ENCODE measurements around the gene MYPN.

The MYPN gene

GRCh38 chr10:68106656-68107055 is 2.6 kb upstream of the MYPN start:
- no peak overlapping the region for H3K9ac ChIP-seq (ENCODE audit: low read depth, low read length)
- peaks cover 6% of the 10 kb centered on the region for H3K4me1 ChIP-seq (ENCODE audit: insufficient read depth, low read length)
- no peaks in the 10 kb centered on the region for H3K9me3 ChIP-seq (ENCODE audit: control insufficient read depth, insufficient read depth, low read length)
- no peaks in the 10 kb centered on the region for H3K36me3 ChIP-seq (ENCODE audit: insufficient read depth, low read length)

DNA sequence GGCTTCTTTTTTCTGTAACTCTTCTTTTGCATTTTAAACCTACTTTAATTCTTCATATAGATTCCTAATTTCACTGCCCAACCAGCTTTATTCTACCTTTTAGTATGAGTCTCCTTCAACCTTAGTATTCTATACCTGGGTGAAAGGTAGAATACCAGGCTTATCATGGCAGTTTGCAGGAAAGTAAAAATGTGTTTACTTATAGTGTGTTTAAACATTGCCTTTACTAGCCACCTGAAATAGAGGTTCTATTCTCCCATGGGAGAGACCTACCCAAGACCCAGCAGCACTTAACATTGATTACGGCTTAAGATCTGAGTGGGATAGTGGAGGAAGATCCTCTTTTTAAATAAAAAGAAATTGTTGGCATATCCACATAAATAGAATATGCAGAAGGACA is 1.6 kb upstream of the MYPN start:
- H3K9ac ChIP-seq (ENCODE audit: low read depth, low read length) = no peak overlapping the region
- H3K4me1 ChIP-seq (ENCODE audit: insufficient read depth, low read length) = peaks cover 6% of the 10 kb centered on the region
- no peaks in the 10 kb centered on the region for H3K36me3 ChIP-seq (ENCODE audit: insufficient read depth, low read length)
- no peaks in the 10 kb centered on the region for H3K9me3 ChIP-seq (ENCODE audit: control insufficient read depth, insufficient read depth, low read length)

DNA sequence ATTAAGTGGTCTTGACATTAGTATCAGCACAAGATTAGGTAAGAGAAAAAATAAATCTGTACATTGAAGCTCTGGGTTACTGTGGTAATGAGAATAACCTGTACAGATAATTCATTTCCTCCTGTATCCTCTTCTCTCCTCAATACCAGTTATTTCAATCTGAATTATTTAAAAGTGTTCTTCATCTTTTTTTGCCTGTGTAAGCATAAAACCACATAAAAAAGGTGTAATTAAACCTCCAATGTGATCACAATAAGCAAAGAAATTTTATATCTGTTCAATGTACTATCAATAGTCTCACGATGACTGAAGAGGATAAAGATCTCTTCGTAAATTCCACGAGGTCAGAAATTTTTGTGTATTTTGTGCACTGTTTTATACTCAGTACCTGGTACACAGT is 1.2 kb upstream of the MYPN start:
- Histone ChIP-seq H3K9me3 (ENCODE audit: control insufficient read depth, insufficient read depth, low read length) (no peaks in the 10 kb centered on the region), H3K36me3 (ENCODE audit: insufficient read depth, low read length) (no peaks in the 10 kb centered on the region), H3K4me1 (ENCODE audit: insufficient read depth, low read length) (peaks cover 6% of the 10 kb centered on the region), H3K9ac (ENCODE audit: low read depth, low read length) (no peak overlapping the region)

DNA sequence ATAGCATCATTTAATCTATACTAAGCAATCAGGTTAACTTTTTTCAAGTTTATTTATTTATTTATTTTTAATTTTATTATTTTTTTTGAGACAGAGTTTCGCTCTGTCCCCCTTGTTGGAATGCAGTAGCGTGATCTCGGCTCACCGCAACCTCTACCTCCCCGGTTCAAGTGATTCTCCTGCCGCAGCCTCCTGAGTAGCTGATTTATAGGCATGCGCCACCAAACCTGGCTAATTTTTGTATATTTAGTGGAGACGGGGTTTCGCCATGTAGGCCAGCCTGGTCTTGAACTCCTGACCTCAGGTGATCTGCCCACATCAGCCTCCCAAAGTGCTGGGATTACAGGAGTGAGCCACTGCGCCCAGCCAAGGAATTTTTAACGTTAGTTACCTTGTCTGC is 635 bp upstream of the MYPN start:
- Histone ChIP-seq H3K4me1 (ENCODE audit: insufficient read depth, low read length) (peaks cover 6% of the 10 kb centered on the region), H3K9me3 (ENCODE audit: control insufficient read depth, insufficient read depth, low read length) (no peaks in the 10 kb centered on the region), H3K36me3 (ENCODE audit: insufficient read depth, low read length) (no peaks in the 10 kb centered on the region), H3K9ac (ENCODE audit: low read depth, low read length) (no peak overlapping the region)

DNA sequence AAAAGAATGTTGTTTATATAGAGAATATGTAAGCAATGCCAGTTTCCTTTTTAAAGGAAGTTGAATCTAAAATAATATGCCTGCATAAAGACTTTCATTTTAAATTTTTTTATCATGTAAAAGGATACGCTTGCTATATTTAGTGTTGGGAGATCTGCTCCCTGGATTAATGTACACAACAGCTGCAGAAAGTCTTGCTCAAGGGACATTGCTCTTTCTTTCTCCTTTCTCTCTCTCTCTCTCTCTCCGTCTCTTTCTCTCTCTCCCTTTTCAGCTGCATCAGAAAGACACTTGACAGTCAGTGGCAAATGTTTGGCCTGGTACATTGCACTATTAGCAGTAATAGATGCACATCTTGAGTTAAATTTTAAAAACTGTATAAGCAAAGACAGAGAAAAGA is 739 bp downstream of the MYPN start:
- H3K9me3 ChIP-seq (ENCODE audit: control insufficient read depth, insufficient read depth, low read length) = no peaks in the 10 kb centered on the region
- no peaks in the 10 kb centered on the region for H3K36me3 ChIP-seq (ENCODE audit: insufficient read depth, low read length)
- no peaks in the 10 kb centered on the region; the same call in 1 of the 2 replicates for H3K4me1 ChIP-seq (ENCODE audit: insufficient read depth, low read length)
- H3K9ac ChIP-seq (ENCODE audit: low read depth, low read length) = no peak overlapping the region

DNA sequence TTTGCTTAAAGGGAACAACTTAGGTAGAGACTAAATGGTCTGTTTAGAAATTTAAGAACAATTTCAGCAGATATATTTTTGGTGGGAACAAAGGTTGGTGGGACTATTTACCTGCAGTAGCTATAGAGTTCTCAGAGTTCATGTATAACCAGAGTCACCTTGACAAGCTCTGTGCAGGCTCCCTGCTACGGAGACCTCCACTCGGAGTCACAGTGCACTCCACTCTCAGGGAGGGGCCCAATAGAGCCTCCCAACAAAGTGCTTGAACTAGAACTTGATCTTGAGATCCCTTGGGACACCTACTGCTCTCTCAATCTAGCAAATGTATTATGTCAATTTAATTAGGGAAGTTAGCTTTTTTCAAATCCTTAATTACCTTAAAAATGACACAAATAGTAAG is 2.3 kb downstream of the MYPN start:
- Histone ChIP-seq H3K9me3 (ENCODE audit: control insufficient read depth, insufficient read depth, low read length) (no peaks in the 10 kb centered on the region), H3K4me1 (ENCODE audit: insufficient read depth, low read length) (no peaks in the 10 kb centered on the region), H3K9ac (ENCODE audit: low read depth, low read length) (no peak overlapping the region), H3K36me3 (ENCODE audit: insufficient read depth, low read length) (no peaks in the 10 kb centered on the region)

DNA sequence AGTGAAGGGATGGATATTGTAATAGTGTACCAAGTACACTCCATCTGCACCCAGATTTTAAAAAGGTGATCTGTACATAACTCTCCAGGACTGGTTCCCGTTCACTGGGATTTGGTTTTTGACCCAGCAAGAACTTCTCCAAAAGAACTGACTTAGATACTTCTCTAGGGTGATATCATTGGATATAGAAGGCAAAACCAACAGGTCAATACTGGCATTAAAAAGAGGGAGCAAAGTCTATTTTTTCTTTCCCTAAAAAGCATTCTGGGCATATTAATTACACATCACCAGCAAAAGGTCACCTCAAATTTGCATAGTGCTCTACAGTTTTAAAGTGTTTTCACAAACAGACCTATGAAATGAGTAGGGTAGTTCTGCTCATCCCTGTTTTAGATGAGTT is 3.5 kb downstream of the MYPN start:
- Histone ChIP-seq H3K4me1 (ENCODE audit: insufficient read depth, low read length) (no peaks in the 10 kb centered on the region), H3K36me3 (ENCODE audit: insufficient read depth, low read length) (no peaks in the 10 kb centered on the region), H3K9ac (ENCODE audit: low read depth, low read length) (no peak overlapping the region), H3K9me3 (ENCODE audit: control insufficient read depth, insufficient read depth, low read length) (no peaks in the 10 kb centered on the region)

GRCh38 chr10:68118657-68119056 is 9.4 kb downstream of the MYPN start:
- Histone ChIP-seq H3K36me3 (ENCODE audit: insufficient read depth, low read length) (no peaks in the 10 kb centered on the region), H3K9ac (ENCODE audit: low read depth, low read length) (no peak overlapping the region)

DNA sequence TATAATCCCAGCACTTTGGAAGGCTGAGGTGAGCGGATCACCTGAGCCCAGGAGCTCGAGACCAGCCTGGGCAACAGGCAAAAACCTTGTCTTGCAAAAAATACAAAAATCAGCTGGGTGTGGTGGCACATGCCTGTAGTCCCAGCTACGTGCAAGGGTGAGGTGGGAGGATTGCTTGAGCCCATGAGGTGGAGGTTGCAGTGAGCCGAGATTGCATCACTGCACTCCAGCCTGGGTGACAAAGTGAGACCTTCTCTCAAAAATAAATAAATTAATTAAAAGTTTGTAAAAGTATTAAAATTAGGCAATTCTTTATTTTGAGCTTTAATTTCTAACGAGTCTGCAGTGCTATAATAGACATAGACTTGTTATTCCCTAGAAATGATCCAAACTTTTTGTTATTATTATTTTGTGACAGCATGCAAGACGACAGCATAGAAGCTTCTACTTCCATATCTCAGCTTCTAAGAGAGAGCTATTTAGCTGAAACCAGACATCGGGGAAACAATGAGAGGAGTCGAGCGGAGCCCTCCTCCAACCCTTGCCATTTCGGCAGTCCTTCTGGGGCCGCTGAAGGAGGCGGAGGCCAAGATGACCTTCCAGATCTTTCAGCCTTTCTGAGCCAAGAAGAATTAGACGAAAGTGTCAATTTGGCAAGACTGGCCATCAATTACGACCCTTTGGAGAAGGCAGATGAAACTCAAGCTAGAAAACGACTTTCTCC is 11.9 kb downstream of the MYPN start:
- Histone ChIP-seq H3K4me1 (ENCODE audit: insufficient read depth, low read length) (peaks cover 5% of the 10 kb centered on the region; the same call in 1 of the 2 replicates), H3K9ac (ENCODE audit: low read depth, low read length) (no peak overlapping the region), H3K9me3 (ENCODE audit: control insufficient read depth, insufficient read depth, low read length) (no peaks in the 10 kb centered on the region), H3K36me3 (ENCODE audit: insufficient read depth, low read length) (no peaks in the 10 kb centered on the region)

More at GRCh38 chr10:68118657-68119056, 9.4 kb downstream of the MYPN start:
- H3K9me3 ChIP-seq (ENCODE audit: control insufficient read depth, insufficient read depth, low read length) = no peaks in the 10 kb centered on the region
- peaks cover 5% of the 10 kb centered on the region; the same call in 1 of the 2 replicates for H3K4me1 ChIP-seq (ENCODE audit: insufficient read depth, low read length)

- Histone ChIP-seq H3K36me3 (ENCODE audit: insufficient read depth, low read length) (no peaks in the 10 kb centered on the region), H3K9ac (ENCODE audit: low read depth, low read length) (no peak overlapping the region), H3K4me1 (ENCODE audit: insufficient read depth, low read length) (peaks cover 5% of the 10 kb centered on the region; the same call in 1 of the 2 replicates), H3K9me3 (ENCODE audit: control insufficient read depth, insufficient read depth, low read length) (no peaks in the 10 kb centered on the region)
These were observed 12.6 kb downstream of the MYPN start for GRCh38 chr10:68121852-68122251.

- H3K4me1 ChIP-seq (ENCODE audit: insufficient read depth, low read length) = peaks cover 5% of the 10 kb centered on the region; the same call in 1 of the 2 replicates
- no peaks in the 10 kb centered on the region for H3K9me3 ChIP-seq (ENCODE audit: control insufficient read depth, insufficient read depth, low read length)
- no peaks in the 10 kb centered on the region for H3K36me3 ChIP-seq (ENCODE audit: insufficient read depth, low read length)
- H3K9ac ChIP-seq (ENCODE audit: low read depth, low read length) = no peak overlapping the region
These were observed 15.4 kb downstream of the MYPN start for GRCh38 chr10:68124718-68125117.

DNA sequence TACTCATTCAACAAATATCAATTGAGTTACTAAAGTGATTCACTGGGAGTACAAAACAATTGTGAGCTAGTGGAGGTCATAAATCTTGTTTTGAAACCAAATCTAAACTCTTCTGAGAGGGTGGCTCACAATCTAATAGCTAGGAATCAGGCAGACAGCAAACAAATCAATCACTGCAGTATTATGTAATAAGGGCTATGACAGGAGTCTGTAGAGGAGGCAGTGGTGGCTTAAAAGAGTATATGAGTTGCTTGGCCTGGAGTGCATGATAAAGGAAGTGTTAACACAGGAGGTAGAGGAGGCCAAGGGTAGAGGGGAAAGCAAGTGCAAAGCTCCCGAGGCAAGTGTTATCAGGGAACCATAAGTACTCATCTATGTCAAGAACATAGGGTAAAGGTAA is 16.5 kb downstream of the MYPN start:
- Histone ChIP-seq H3K4me1 (ENCODE audit: insufficient read depth, low read length) (peaks cover 5% of the 10 kb centered on the region; the same call in 1 of the 2 replicates), H3K9ac (ENCODE audit: low read depth, low read length) (no peak overlapping the region), H3K36me3 (ENCODE audit: insufficient read depth, low read length) (no peaks in the 10 kb centered on the region), H3K9me3 (ENCODE audit: control insufficient read depth, insufficient read depth, low read length) (no peaks in the 10 kb centered on the region)

DNA sequence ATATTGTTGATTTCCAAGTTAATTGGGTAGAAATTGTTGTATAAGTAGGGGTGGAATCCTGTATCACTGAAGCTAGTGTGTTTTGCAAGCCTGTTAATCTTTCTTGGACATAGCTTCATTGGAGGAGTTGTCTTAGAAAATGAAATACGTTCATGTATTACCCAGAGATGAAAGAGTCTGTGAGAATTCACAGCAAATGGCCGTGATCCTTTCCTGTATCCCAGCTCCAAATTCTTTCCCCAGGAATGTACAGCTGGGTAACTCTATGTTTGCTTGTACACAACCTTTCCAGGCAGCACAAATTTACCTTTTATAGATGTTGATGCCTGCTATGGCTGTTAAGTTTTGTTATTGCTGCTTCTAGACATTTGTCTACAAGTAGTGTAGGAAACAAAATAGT is 18.7 kb downstream of the MYPN start:
- Histone ChIP-seq H3K9ac (ENCODE audit: low read depth, low read length) (no peak overlapping the region), H3K9me3 (ENCODE audit: control insufficient read depth, insufficient read depth, low read length) (no peaks in the 10 kb centered on the region), H3K36me3 (ENCODE audit: insufficient read depth, low read length) (no peaks in the 10 kb centered on the region), H3K4me1 (ENCODE audit: insufficient read depth, low read length) (no peaks in the 10 kb centered on the region)

- H3K9me3 ChIP-seq (ENCODE audit: control insufficient read depth, insufficient read depth, low read length) = no peaks in the 10 kb centered on the region
- H3K9ac ChIP-seq (ENCODE audit: low read depth, low read length) = no peak overlapping the region
- peaks cover 15% of the 10 kb centered on the region; the same call in 1 of the 2 replicates for H3K4me1 ChIP-seq (ENCODE audit: insufficient read depth, low read length)
- H3K36me3 ChIP-seq (ENCODE audit: insufficient read depth, low read length) = no peaks in the 10 kb centered on the region
These were observed 23.1 kb downstream of the MYPN start for GRCh38 chr10:68132391-68132790.

- H3K9me3 ChIP-seq (ENCODE audit: control insufficient read depth, insufficient read depth, low read length) = no peaks in the 10 kb centered on the region
- peaks cover 16% of the 10 kb centered on the region; the same call in 1 of the 2 replicates for H3K4me1 ChIP-seq (ENCODE audit: insufficient read depth, low read length)
- H3K36me3 ChIP-seq (ENCODE audit: insufficient read depth, low read length) = no peaks in the 10 kb centered on the region
- no peak overlapping the region for H3K9ac ChIP-seq (ENCODE audit: low read depth, low read length)
These were observed 24.2 kb downstream of the MYPN start for GRCh38 chr10:68133523-68133922.
